ENCODE results near the gene LAMB4. TPM values are rescaled to one million over a fixed set of nuclear protein-coding genes. Genes with fewer than 3 reads are reported as not detected.

LAMB4 gene
- total and polyA plus RNA-seq, 2 of the 4 experiments (the other 2 are of a cell fraction), result 0.12 to 0.18 TPM

DNA sequence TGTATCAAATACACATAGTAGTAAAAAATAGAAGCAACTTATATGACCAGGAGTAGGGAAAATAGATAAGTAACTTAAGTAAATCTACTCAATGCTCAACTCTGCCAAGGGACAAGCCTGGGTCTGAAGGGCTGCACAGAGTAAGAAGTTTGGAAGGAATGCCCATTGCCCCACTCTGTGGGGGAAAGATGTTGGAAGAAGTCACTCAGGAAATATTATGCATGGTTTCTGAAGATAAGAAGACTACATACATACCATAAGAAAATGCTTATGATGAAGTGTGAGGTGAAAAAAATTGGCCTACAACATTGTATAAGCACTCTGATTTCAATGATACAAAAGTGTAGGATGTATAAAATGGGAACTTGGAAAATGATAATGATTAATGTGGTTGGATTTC is 54.0 kb downstream of the LAMB4 start:
- DNase-seq, result no peak
- Histone ChIP-seq H3K9me3 (ENCODE audit: control insufficient read depth, insufficient read depth, low read length) (no peaks in the 10 kb centered on the region), H2AK5ac (ENCODE audit: low read depth, low read length) (peak overlapping the region; percentile 80; the same call in 1 of the 2 replicates), H3K79me1 (ENCODE audit: low read depth in 1 of 2, low read length in 2 of 2) (peaks cover 0 to 2% of the 10 kb centered on the region in 2 experiments; a peak in 1 of 4 replicates), H3K4me3 (ENCODE audit: insufficient read depth, low read depth, low read length) (no peak overlapping the region), H3K27ac (ENCODE audit: insufficient read depth, low read length) (no peak overlapping the region), H4K5ac (ENCODE audit: low read depth, low read length) (peak overlapping the region; percentile 14; the same call in 1 of the 2 replicates), H3K56ac (ENCODE audit: extremely low read depth, insufficient read depth, low read length) (no peak overlapping the region), H2AK9ac (replicated peaks; ENCODE audit: low read depth, low read length, poor library complexity) (no peak overlapping the region), H2BK120ac (ENCODE audit: low read depth, low read length) (peak overlapping the region; percentile 56), H3K27me3 (ENCODE audit: control insufficient read depth, insufficient read depth, low read length) (no peaks in the 10 kb centered on the region), H2BK20ac (ENCODE audit: low read depth, low read length) (peak overlapping the region; percentile 81), H4K20me1 (ENCODE audit: insufficient read depth, low read length) (no peaks in the 10 kb centered on the region), H4K8ac (ENCODE audit: low read depth in 2 of 2, low read length in 2 of 2) (peak overlapping the region; percentile 37 to 59; a peak in 3 of 4 replicates), H3K23ac (ENCODE audit: low read depth, low read length) (no peak overlapping the region), H3K9ac (ENCODE audit: low read depth, low read length) (no peak overlapping the region), H3K18ac (ENCODE audit: low read depth, low read length) (peak overlapping the region; percentile 42; the same call in 1 of the 2 replicates), H3K9me1 (ENCODE audit: insufficient read depth, low read length) (peaks cover 3% of the 10 kb centered on the region), H4K91ac (ENCODE audit: insufficient read depth, low read depth, low read length) (peak overlapping the region; percentile 61; the same call in 1 of the 2 replicates), H3K4ac (ENCODE audit: low read depth, low read length) (peak overlapping the region; percentile 68), H3K36me3 (ENCODE audit: control insufficient read depth, insufficient read depth, low read length) (no peaks in the 10 kb centered on the region), H2BK5ac (ENCODE audit: low read depth, low read length, poor library complexity, severe bottlenecking) (no peak overlapping the region), H3K4me1 (ENCODE audit: control insufficient read depth, insufficient read depth, low read length) (peaks cover 21% of the 10 kb centered on the region), H2AFZ (replicated peaks; ENCODE audit: low read length, poor library complexity) (no peak overlapping the region), H2BK15ac (ENCODE audit: low read depth, low read length) (peak overlapping the region; percentile 83; the same call in 2 of the 3 replicates), H3K14ac (replicated peaks; ENCODE audit: low read depth, low read length) (peak overlapping the region; percentile 83; the same call in 1 of the 2 replicates), H3K4me2 (ENCODE audit: low read depth, low read length) (no peak overlapping the region)
- POLR2A ChIA-PET (ENCODE audit: unreplicated experiment), result no interaction called here
- intact Hi-C loops (cut with micrococcal nuclease) (loop anchor here (5.0 kb wide), 1 partner anchor 44 kb away; no protein-coding TSS in a partner anchor), in situ Hi-C loops (cut with MboI; ENCODE audit: low sequenced_read_pairs) (no loop called here), dilution Hi-C loops (cut with HindIII; ENCODE audit: low sequenced_read_pairs, unreplicated experiment) (no loop called here)
- ATAC-seq (ENCODE audit: low read depth), result no peak
- BruUV-seq (replicated peaks), result no TSS peak
- CTCF ChIA-PET, result no interaction called here
- TF ChIP-seq, protein P1, sequence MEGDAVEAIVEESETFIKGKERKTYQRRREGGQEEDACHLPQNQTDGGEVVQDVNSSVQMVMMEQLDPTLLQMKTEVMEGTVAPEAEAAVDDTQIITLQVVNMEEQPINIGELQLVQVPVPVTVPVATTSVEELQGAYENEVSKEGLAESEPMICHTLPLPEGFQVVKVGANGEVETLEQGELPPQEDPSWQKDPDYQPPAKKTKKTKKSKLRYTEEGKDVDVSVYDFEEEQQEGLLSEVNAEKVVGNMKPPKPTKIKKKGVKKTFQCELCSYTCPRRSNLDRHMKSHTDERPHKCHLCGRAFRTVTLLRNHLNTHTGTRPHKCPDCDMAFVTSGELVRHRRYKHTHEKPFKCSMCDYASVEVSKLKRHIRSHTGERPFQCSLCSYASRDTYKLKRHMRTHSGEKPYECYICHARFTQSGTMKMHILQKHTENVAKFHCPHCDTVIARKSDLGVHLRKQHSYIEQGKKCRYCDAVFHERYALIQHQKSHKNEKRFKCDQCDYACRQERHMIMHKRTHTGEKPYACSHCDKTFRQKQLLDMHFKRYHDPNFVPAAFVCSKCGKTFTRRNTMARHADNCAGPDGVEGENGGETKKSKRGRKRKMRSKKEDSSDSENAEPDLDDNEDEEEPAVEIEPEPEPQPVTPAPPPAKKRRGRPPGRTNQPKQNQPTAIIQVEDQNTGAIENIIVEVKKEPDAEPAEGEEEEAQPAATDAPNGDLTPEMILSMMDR (conservative IDR thresholded peaks at IDR 0.05; ENCODE audit: low read depth, low read length), result no peak
- TF ChIP-seq MAFK (IDR thresholded peaks at IDR 0.05; ENCODE audit: low read depth, low read length) (no peak), NFE2L2 (IDR thresholded peaks at IDR 0.05; ENCODE audit: low read depth, low read length) (no peak), FOS (IDR thresholded peaks at IDR 0.05; ENCODE audit: low read depth, low read length) (no peak), MXI1 (IDR thresholded peaks at IDR 0.05; ENCODE audit: borderline replicate concordance, low read depth, low read length) (no peak), CEBPB (IDR thresholded peaks at IDR 0.05; ENCODE audit: low read depth, low read length) (no peak), MAZ (IDR thresholded peaks at IDR 0.05; ENCODE audit: borderline replicate concordance, low read depth, low read length) (no peak), POLR2A (IDR thresholded peaks at IDR 0.05; ENCODE audit: low read depth, low read length) (no peak), RCOR1 (IDR thresholded peaks at IDR 0.05; ENCODE audit: insufficient replicate concordance, low read length) (no peak), RFX5 (IDR thresholded peaks at IDR 0.05; ENCODE audit: low read depth, low read length) (no peak), SMC3 (IDR thresholded peaks at IDR 0.05; ENCODE audit: low read depth, low read length) (no peak), RAD21 (IDR thresholded peaks at IDR 0.05; ENCODE audit: low read length) (no peak), BHLHE40 (IDR thresholded peaks at IDR 0.05; ENCODE audit: low read depth, low read length) (no peak), CHD1 (IDR thresholded peaks at IDR 0.05; ENCODE audit: low read depth, low read length) (no peak)
- TF ChIP-seq, protein P2, sequence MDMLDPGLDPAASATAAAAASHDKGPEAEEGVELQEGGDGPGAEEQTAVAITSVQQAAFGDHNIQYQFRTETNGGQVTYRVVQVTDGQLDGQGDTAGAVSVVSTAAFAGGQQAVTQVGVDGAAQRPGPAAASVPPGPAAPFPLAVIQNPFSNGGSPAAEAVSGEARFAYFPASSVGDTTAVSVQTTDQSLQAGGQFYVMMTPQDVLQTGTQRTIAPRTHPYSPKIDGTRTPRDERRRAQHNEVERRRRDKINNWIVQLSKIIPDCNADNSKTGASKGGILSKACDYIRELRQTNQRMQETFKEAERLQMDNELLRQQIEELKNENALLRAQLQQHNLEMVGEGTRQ (IDR thresholded peaks at IDR 0.05; ENCODE audit: low read depth, low read length), result no peak
- TF ChIP-seq, protein P3, sequence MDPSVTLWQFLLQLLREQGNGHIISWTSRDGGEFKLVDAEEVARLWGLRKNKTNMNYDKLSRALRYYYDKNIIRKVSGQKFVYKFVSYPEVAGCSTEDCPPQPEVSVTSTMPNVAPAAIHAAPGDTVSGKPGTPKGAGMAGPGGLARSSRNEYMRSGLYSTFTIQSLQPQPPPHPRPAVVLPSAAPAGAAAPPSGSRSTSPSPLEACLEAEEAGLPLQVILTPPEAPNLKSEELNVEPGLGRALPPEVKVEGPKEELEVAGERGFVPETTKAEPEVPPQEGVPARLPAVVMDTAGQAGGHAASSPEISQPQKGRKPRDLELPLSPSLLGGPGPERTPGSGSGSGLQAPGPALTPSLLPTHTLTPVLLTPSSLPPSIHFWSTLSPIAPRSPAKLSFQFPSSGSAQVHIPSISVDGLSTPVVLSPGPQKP (IDR thresholded peaks at IDR 0.05; ENCODE audit: borderline replicate concordance, low read depth, low read length), result no peak
